ENCODE results near the gene MISP. TPM values are rescaled to one million over a fixed set of nuclear protein-coding genes. Genes with fewer than 3 reads are reported as not detected.
A peak's percentile ranks its signal among the peaks of the same experiment; 100 is the strongest.

The MISP gene
- total and polyA plus RNA-seq, 2 of the 4 experiments (the other 2 are of a cell fraction): not detected

- Histone ChIP-seq H3K4ac (ENCODE audit: low read depth, low read length) (peak within 1 kb of the TSS; percentile 91), H3K9ac (ENCODE audit: low read depth, low read length) (peak within 1 kb of the TSS; percentile 98), H3K9me3 (ENCODE audit: control insufficient read depth, insufficient read depth, low read length) (no peaks in the 10 kb centered on the region), H2AK5ac (ENCODE audit: low read depth, low read length) (peak within 1 kb of the TSS; percentile 86), H2BK120ac (ENCODE audit: low read depth, low read length) (peak within 1 kb of the TSS; percentile 64; the same call in 1 of the 2 replicates), H3K4me2 (ENCODE audit: low read depth, low read length) (peak within 1 kb of the TSS; percentile 96), H2BK15ac (ENCODE audit: low read depth, low read length) (no peak within 1 kb of the TSS), H4K5ac (ENCODE audit: low read depth, low read length) (peak within 1 kb of the TSS; percentile 83), H3K27me3 (ENCODE audit: control insufficient read depth, insufficient read depth, low read length) (no peaks in the 10 kb centered on the region), H3K23ac (ENCODE audit: low read depth, low read length) (peak within 1 kb of the TSS; percentile 70; the same call in 1 of the 2 replicates), H3K56ac (ENCODE audit: extremely low read depth, insufficient read depth, low read length) (peak within 1 kb of the TSS; percentile 90), H3K79me1 (ENCODE audit: low read depth in 1 of 2, low read length in 2 of 2) (peaks cover 0 to 6% of the 10 kb centered on the region in 2 experiments; a peak in 1 of 4 replicates), H3K9me1 (ENCODE audit: insufficient read depth, low read length) (peaks cover 9% of the 10 kb centered on the region; the same call in 1 of the 2 replicates), H2BK5ac (ENCODE audit: low read depth, low read length, poor library complexity, severe bottlenecking) (peak within 1 kb of the TSS; percentile 89), H4K8ac (ENCODE audit: low read depth in 2 of 2, low read length in 2 of 2) (peak within 1 kb of the TSS; percentile 13 to 98), H3K14ac (replicated peaks; ENCODE audit: low read depth, low read length) (peak within 1 kb of the TSS; percentile 90), H3K36me3 (ENCODE audit: control insufficient read depth, insufficient read depth, low read length) (peaks cover 27% of the 10 kb centered on the region), H2BK20ac (ENCODE audit: low read depth, low read length) (no peak within 1 kb of the TSS), H4K91ac (ENCODE audit: insufficient read depth, low read depth, low read length) (peak within 1 kb of the TSS; percentile 74), H3K18ac (ENCODE audit: low read depth, low read length) (peak within 1 kb of the TSS; percentile 43; the same call in 1 of the 2 replicates), H4K20me1 (ENCODE audit: insufficient read depth, low read length) (peaks cover 41% of the 10 kb centered on the region), H2AK9ac (replicated peaks; ENCODE audit: low read depth, low read length, poor library complexity) (peak within 1 kb of the TSS; percentile 92), H2AFZ (replicated peaks; ENCODE audit: low read length, poor library complexity) (peak within 1 kb of the TSS; percentile 99), H3K4me3 (ENCODE audit: insufficient read depth, low read depth, low read length) (peak within 1 kb of the TSS; percentile 94), H3K4me1 (ENCODE audit: control insufficient read depth, insufficient read depth, low read length) (peaks cover 24% of the 10 kb centered on the region), H3K27ac (ENCODE audit: insufficient read depth, low read length) (peak within 1 kb of the TSS; percentile 93)
- ATAC-seq (ENCODE audit: low read depth) (peak; percentile 90), DNase-seq (peak; percentile 100)
- POLR2A ChIA-PET (ENCODE audit: unreplicated experiment): no interaction called here
- intact Hi-C loops (cut with micrococcal nuclease) (loop anchor here (2.0 kb wide), 1 partner anchor 14 kb away; no protein-coding TSS in a partner anchor), dilution Hi-C loops (cut with HindIII; ENCODE audit: low sequenced_read_pairs, unreplicated experiment) (no loop called here), in situ Hi-C loops (cut with MboI; ENCODE audit: low sequenced_read_pairs) (no loop called here)
- CTCF ChIA-PET: no interaction called here
- BruUV-seq (replicated peaks): no TSS peak
- WGBS, 2 experiments (ENCODE audit: extremely low coverage in 2 of 2, insufficient read length in 1 of 2): 1% methylated on average over 38 of the region's 83 CpGs; no CpG with 5 or more reads in 1 of the 2 experiments
- TF ChIP-seq BHLHE40 (IDR thresholded peaks at IDR 0.05; ENCODE audit: low read depth, low read length): peak; percentile 67
- no peak for TF ChIP-seq RCOR1 (IDR thresholded peaks at IDR 0.05; ENCODE audit: insufficient replicate concordance, low read length)
- no peak for TF ChIP-seq RFX5 (IDR thresholded peaks at IDR 0.05; ENCODE audit: low read depth, low read length)
- TF ChIP-seq POLR2A (IDR thresholded peaks at IDR 0.05; ENCODE audit: low read depth, low read length): peak; percentile 97
- no peak for TF ChIP-seq MAFK (IDR thresholded peaks at IDR 0.05; ENCODE audit: low read depth, low read length)
- TF ChIP-seq CTCF (conservative IDR thresholded peaks at IDR 0.05; ENCODE audit: low read depth, low read length): no peak
- no peak for TF ChIP-seq CHD1 (IDR thresholded peaks at IDR 0.05; ENCODE audit: low read depth, low read length)
- TF ChIP-seq MXI1 (IDR thresholded peaks at IDR 0.05; ENCODE audit: borderline replicate concordance, low read depth, low read length): peak; percentile 91
- TF ChIP-seq NFE2L2 (IDR thresholded peaks at IDR 0.05; ENCODE audit: low read depth, low read length): peak; percentile 14; the same call in 1 of the 2 replicates
- TF ChIP-seq FOS (IDR thresholded peaks at IDR 0.05; ENCODE audit: low read depth, low read length): peak; percentile 55; the same call in 1 of the 2 replicates
- peak; percentile 76 for TF ChIP-seq MAZ (IDR thresholded peaks at IDR 0.05; ENCODE audit: borderline replicate concordance, low read depth, low read length)
- TF ChIP-seq ELK1 (IDR thresholded peaks at IDR 0.05; ENCODE audit: borderline replicate concordance, low read depth, low read length): no peak
- TF ChIP-seq SMC3 (IDR thresholded peaks at IDR 0.05; ENCODE audit: low read depth, low read length): peak; percentile 12; the same call in 1 of the 2 replicates
- no peak for TF ChIP-seq RAD21 (IDR thresholded peaks at IDR 0.05; ENCODE audit: low read length)
- TF ChIP-seq CEBPB (IDR thresholded peaks at IDR 0.05; ENCODE audit: low read depth, low read length): no peak
Measured at GRCh38 chr19:796692-797527, 46.0 kb downstream of the MISP start, which contains the start of gene PTBP1. TSS of gene PTBP1 (plus strand) at chr19:797452. CDS start at chr19:797498, 46 bp downstream.
